BLaER1 (cell line): ENCODE measurements around the gene PRKACA.

Experiments
- H3K27ac ChIP-seq: shearing (Covaris generic); formaldehyde crosslinking; 2 replicates; pipeline ENCODE4 v1.8.1; 2022
- H3K27me3 ChIP-seq: shearing (Covaris generic); formaldehyde crosslinking; 2 replicates; pipeline ENCODE4 v1.8.1; 2022
- H3K36me3 ChIP-seq: shearing (Covaris generic); formaldehyde crosslinking; 2 replicates; pipeline ENCODE4 v1.8.1; 2022
- H3K4me1 ChIP-seq: shearing (Covaris generic); formaldehyde crosslinking; 2 replicates; pipeline ENCODE4 v1.8.1; 2022
- H3K4me2 ChIP-seq: shearing (Covaris generic); formaldehyde crosslinking; 2 replicates; pipeline ENCODE4 v1.8.1; 2022
- H3K4me3 ChIP-seq: shearing (Covaris generic); formaldehyde crosslinking; 2 replicates; pipeline ENCODE4 v1.8.1; 2022
- H3K9ac ChIP-seq: shearing (Covaris generic); formaldehyde crosslinking; 2 replicates; pipeline ENCODE4 v1.8.1; 2022
- H3K9me3 ChIP-seq: shearing (Covaris generic); formaldehyde crosslinking; 2 replicates; pipeline ENCODE4 v1.8.1; 2022
- H4K20me1 ChIP-seq: shearing (Covaris generic); formaldehyde crosslinking; 2 replicates; pipeline ENCODE4 v1.8.1; 2022
- Cebpa-rat ChIP-seq: shearing (Covaris generic); IDR thresholded peaks from 2 replicates; pipeline ENCODE4 v1.8.1; 2022

Gene PRKACA

DNA sequence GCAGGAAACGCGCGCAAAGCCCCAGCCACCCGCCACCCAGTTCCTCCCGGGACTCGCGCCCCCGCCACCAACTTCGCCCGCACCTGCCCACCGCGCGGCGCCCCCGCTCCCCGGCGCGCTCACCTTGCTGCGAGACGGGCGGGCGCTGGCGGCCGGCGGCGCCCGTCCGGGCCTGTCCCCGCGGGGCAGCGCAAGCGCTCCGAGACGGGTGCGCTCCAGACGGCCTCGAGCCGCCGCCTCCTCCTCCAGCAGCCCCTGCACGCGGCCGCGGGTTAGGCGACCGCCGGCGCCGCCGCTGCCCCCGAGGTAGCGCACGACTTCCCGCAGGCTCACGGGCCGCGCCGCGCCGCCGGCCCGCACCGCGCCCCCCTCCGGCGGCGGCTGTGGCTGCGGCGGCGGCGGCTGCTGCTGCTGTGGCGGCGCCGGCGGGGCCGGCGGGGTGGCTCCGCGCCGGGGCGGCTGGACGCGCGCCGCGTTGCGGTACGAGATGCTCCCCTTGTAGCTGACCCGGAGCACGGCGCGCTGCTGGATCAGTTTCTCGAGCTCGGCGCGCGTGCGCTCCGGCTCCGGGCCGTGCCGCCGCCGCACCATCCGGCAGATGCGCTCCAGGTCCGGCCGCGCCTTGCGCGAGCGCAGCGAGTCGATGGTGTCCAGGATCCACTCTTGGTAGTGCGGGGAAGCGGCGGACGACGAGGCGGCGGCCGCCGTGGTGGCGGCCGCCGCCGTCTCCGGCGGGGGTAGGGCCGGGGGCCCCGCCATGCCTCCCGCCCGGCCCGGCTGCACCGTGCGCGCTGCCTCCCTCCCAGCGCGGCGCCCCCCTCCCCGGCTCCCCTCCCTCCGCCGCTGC lies 27.7 kb downstream of the PRKACA start:
- Histone ChIP-seq H3K9ac (peak overlapping the region; percentile 82), H3K4me2 (peak overlapping the region; percentile 92), H3K36me3 (peaks cover 43% of the 10 kb centered on the region), H3K27me3 (no peaks in the 10 kb centered on the region), H3K9me3 (peaks cover 15% of the 10 kb centered on the region), H4K20me1 (peaks cover 20% of the 10 kb centered on the region), H3K4me1 (peaks cover 24% of the 10 kb centered on the region), H3K4me3 (peak overlapping the region; percentile 79), H3K27ac (peak overlapping the region; percentile 75)
- no peak for TF ChIP-seq Cebpa-rat

GRCh38 chr19:14089412-14089661 lies 28.2 kb downstream of the PRKACA start:
- peak overlapping the region; percentile 82 for H3K9ac ChIP-seq
- TF ChIP-seq Cebpa-rat = no peak

GRCh38 chr19:14088634-14089411 lies 28.7 kb downstream of the PRKACA start:
- Histone ChIP-seq H4K20me1 (peaks cover 20% of the 10 kb centered on the region), H3K9me3 (peaks cover 9% of the 10 kb centered on the region), H3K36me3 (peaks cover 45% of the 10 kb centered on the region), H3K4me1 (peaks cover 24% of the 10 kb centered on the region), H3K4me3 (peak overlapping the region; percentile 79), H3K9ac (peak overlapping the region; percentile 82), H3K4me2 (peak overlapping the region; percentile 92), H3K27me3 (no peaks in the 10 kb centered on the region), H3K27ac (0 out of 2 replicates have a peak overlapping the region, but pooled peaks have one; percentile 62)
- no peak for TF ChIP-seq Cebpa-rat

More at GRCh38 chr19:14089412-14089661, 28.2 kb downstream of the PRKACA start:
- Histone ChIP-seq H3K4me1 (peaks cover 24% of the 10 kb centered on the region), H4K20me1 (peaks cover 20% of the 10 kb centered on the region), H3K4me3 (peak overlapping the region; percentile 79), H3K9me3 (peaks cover 14% of the 10 kb centered on the region), H3K27me3 (no peaks in the 10 kb centered on the region), H3K27ac (peak overlapping the region; percentile 62; the same call in 1 of the 2 replicates), H3K36me3 (peaks cover 45% of the 10 kb centered on the region), H3K4me2 (peak overlapping the region; percentile 92)

DNA sequence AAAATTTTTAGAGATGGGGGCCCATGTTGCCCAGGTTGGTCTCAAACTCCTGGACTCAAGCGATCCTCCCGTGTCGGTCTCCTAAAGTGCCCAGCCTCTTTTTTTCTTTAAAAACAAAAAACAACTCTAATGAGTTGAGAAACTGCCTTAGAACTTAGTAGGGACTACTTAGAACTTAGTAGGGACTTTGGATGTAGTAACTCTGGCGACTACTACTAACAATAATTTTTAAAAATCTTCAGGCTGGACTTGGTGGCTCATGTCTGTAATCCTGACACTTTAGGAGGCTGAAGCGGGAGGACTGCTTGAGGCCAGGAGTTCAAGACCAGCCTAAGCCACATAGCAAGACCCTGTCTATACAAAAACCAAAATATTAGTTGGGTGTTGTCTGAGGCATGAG lies 31.5 kb downstream of the PRKACA start:
- Histone ChIP-seq H3K27ac (no peak overlapping the region), H3K4me2 (no peak overlapping the region), H3K4me1 (peaks cover 32% of the 10 kb centered on the region), H3K9ac (no peak overlapping the region), H3K36me3 (peaks cover 38% of the 10 kb centered on the region), H3K9me3 (no peaks in the 10 kb centered on the region), H3K27me3 (no peaks in the 10 kb centered on the region), H3K4me3 (no peak overlapping the region), H4K20me1 (peaks cover 20% of the 10 kb centered on the region)
- no peak for TF ChIP-seq Cebpa-rat

GRCh38 chr19:14085309-14085995 lies 32.1 kb downstream of the PRKACA start, which contains the start of gene C19orf67:
TSS of gene C19orf67 (minus strand) at chr19:14085783. CDS start at chr19:14085627, 156 bp downstream.
- Histone ChIP-seq H4K20me1 (peaks cover 20% of the 10 kb centered on the region), H3K27ac (no peak within 1 kb of the TSS), H3K27me3 (no peaks in the 10 kb centered on the region), H3K9me3 (no peaks in the 10 kb centered on the region), H3K9ac (no peak within 1 kb of the TSS), H3K4me1 (peaks cover 34% of the 10 kb centered on the region), H3K4me2 (no peak within 1 kb of the TSS), H3K4me3 (no peak within 1 kb of the TSS), H3K36me3 (peaks cover 38% of the 10 kb centered on the region)
- no peak for TF ChIP-seq Cebpa-rat

DNA sequence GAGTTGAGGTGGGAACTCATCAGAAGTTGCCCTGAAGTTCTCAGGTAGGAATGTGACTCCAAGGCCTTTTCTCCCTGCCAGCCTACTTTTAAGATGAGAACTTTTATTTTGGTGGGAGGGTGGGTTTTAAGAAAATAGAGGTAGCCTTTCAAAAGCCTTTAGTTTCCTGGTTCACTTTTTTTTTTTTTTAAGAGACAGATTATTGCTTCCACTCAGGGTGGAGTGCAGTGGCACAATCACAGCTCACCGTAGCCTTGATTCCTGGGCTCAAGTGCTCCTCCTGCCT lies 34.9 kb downstream of the PRKACA start:
- no peaks in the 10 kb centered on the region for H3K27me3 ChIP-seq
- H3K36me3 ChIP-seq = peaks cover 24% of the 10 kb centered on the region
- H3K4me1 ChIP-seq = peaks cover 39% of the 10 kb centered on the region
- no peak overlapping the region for H3K4me3 ChIP-seq
- H3K9me3 ChIP-seq = no peaks in the 10 kb centered on the region
- no peaks in the 10 kb centered on the region for H4K20me1 ChIP-seq
- no peak overlapping the region for H3K27ac ChIP-seq
- TF ChIP-seq Cebpa-rat = no peak
- H3K4me2 ChIP-seq = peak overlapping the region; percentile 87
- 0 out of 2 replicates have a peak overlapping the region, but pooled peaks have one; percentile 76 for H3K9ac ChIP-seq

DNA sequence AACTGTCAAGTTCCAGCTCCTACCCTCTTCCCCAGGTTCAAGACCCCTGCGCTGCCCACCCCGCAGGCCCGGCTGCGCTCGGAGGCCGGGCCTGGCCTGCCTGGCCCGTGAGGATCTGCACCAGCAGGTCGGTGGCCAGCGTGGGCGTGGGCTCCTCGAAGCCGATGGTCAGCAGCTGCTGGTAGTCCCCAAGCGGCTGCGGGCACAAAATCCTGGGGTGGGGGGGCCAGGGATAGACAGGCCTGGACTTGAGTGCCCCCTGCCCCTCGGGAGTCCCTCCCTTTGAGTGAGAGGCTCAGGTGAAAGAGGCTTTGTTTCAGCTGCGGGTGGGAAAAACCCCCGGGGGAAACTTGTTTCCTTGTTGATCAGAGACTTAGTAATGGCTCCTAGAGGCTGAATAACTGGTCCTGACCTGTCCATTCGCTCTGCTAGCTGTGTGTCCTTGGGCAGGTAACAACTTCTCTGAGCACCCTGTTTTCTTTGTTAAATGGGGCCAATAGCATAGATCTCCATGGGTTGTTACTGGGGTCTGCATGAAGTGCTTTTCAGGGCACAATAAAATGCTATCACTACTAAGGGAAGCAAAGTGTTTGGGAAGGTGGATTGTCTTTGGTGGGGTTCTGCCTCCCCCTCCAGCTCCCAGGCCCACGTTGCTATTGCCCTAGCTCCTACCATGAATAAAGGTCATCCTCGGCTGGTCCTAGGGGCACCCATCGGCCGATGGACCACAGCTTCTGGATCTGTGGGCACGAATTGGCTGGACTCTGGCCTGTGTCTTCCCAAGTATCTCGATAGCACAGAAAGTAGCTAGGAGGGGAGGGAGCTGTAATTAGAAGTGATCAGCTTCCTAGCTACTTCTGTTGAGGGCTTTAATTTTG lies 35.5 kb downstream of the PRKACA start:
- Histone ChIP-seq H3K9me3 (no peaks in the 10 kb centered on the region), H3K27me3 (no peaks in the 10 kb centered on the region), H4K20me1 (no peaks in the 10 kb centered on the region), H3K27ac (peak overlapping the region; percentile 61; the same call in 1 of the 2 replicates), H3K4me1 (peaks cover 39% of the 10 kb centered on the region), H3K4me3 (peak overlapping the region; percentile 79), H3K36me3 (peaks cover 18% of the 10 kb centered on the region), H3K9ac (peak overlapping the region; percentile 76), H3K4me2 (peak overlapping the region; percentile 87)
- no peak for TF ChIP-seq Cebpa-rat

DNA sequence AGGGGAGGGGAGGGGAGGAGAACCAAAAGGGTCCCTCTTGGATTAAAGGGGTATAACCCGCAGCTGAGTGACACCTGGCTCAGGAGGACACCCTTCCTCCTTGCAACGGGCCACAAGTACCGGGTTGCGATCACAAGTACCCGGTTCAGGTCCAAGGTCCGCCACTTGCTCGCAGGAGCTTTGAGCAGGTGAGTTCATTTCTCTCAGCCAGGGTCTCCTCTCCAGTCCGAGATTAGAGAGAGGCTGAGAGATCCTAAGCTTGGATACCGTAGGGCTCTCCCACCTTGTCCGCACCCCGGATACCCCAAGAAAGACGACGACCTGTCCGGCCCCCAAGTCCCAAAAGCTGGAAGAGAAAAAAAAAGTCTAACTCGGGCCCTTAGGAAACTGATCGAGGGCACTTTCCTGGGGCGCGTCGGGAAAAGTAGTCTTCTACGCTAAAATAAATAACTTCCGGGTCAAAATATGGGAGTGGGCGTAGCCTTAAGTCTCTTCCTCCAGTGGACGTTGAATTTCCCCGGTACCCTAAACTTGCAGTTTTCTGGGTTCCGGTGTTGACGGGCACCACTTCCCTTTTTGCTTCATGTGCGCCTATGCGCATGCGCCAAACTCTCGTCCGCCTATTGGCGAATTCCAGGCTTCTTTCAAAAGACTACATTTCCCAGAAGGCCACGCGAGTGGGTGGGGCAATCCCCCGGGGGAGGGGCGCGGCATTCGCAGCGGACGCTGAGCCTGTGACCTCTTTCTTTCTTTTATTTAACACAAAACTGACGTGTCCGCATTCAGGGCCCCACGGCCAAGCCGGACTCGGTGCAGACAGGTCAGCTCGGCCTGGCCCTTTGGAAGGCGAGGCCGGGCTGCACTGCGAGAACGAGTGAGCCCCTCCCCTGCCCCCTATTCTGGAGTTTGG lies 36.4 kb downstream of the PRKACA start:
- Histone ChIP-seq H3K4me3 (peak overlapping the region; percentile 79), H4K20me1 (no peaks in the 10 kb centered on the region), H3K36me3 (peaks cover 13% of the 10 kb centered on the region), H3K27me3 (no peaks in the 10 kb centered on the region), H3K9ac (peak overlapping the region; percentile 83), H3K9me3 (no peaks in the 10 kb centered on the region), H3K4me1 (peaks cover 40% of the 10 kb centered on the region), H3K4me2 (peak overlapping the region; percentile 92), H3K27ac (peak overlapping the region; percentile 78)
- TF ChIP-seq Cebpa-rat = no peak; the same call in 1 of the 2 replicates
